Suppressor macrophage treated with lipopolysaccharide for 4 hours (primary cell): ENCODE results near the gene MTIF3.

Experiments used
- DNase-seq: peaks from one replicate; pipeline ENCODE4 v3.0.0-alpha.2; 2020

The MTIF3 gene

GRCh38 chr13:27449936-27450828 is at the start of gene MTIF3:
Gene MTIF3, minus strand, starts transcription at chr13:27450564. Its CDS starts 10,116 bp downstream, at chr13:27440448.
- peak; percentile 94 for DNase-seq

GRCh38 chr13:27497563-27498230 is 47.3 kb upstream of the MTIF3 start:
- DNase-seq, result no peak

- DNase-seq, result no peak
Measured at GRCh38 chr13:27496536-27497273, 46.3 kb upstream of the MTIF3 start.

- no peak for DNase-seq
Measured at GRCh38 chr13:27496006-27496405, 45.6 kb upstream of the MTIF3 start.

GRCh38 chr13:27495551-27495950 is 45.2 kb upstream of the MTIF3 start:
- DNase-seq, result no peak

- DNase-seq, result no peak
Measured at GRCh38 chr13:27493981-27494380, 43.6 kb upstream of the MTIF3 start.

- DNase-seq, result no peak
Measured at GRCh38 chr13:27489456-27489855, 39.1 kb upstream of the MTIF3 start.

- no peak for DNase-seq
Measured at GRCh38 chr13:27487776-27488175, 37.4 kb upstream of the MTIF3 start.

- no peak for DNase-seq
Measured at GRCh38 chr13:27483421-27483820, 33.1 kb upstream of the MTIF3 start.

GRCh38 chr13:27482983-27483382 is 32.6 kb upstream of the MTIF3 start:
- peak; percentile 92 for DNase-seq

GRCh38 chr13:27481766-27482165 is 31.4 kb upstream of the MTIF3 start:
- DNase-seq, result peak; percentile 24

GRCh38 chr13:27476943-27477703 is 26.8 kb upstream of the MTIF3 start:
- DNase-seq, result peak; percentile 14

- no peak for DNase-seq
Measured at GRCh38 chr13:27474751-27475268, 24.4 kb upstream of the MTIF3 start.

GRCh38 chr13:27472941-27473340 is 22.6 kb upstream of the MTIF3 start:
- DNase-seq, result no peak

GRCh38 chr13:27472441-27472840 is 22.1 kb upstream of the MTIF3 start:
- no peak for DNase-seq

- no peak for DNase-seq
Measured at GRCh38 chr13:27470075-27470820, 19.9 kb upstream of the MTIF3 start.

- DNase-seq, result no peak
Measured at GRCh38 chr13:27466513-27466912, 16.1 kb upstream of the MTIF3 start.

GRCh38 chr13:27465611-27466010 is 15.2 kb upstream of the MTIF3 start:
- DNase-seq, result no peak

- DNase-seq, result no peak
Measured at GRCh38 chr13:27463500-27463899, 13.1 kb upstream of the MTIF3 start.

GRCh38 chr13:27461940-27462584 is 11.7 kb upstream of the MTIF3 start:
- DNase-seq, result no peak

- peak; percentile 33 for DNase-seq
Measured at GRCh38 chr13:27455331-27455855, 5.0 kb upstream of the MTIF3 start.
